ENCODE data around the gene IDE.
"Not testable (repeated sequence)": the region's sequence is repeated elsewhere in the genome, so short reads cannot be mapped to it uniquely, and the experiment has no call there.

IDE gene

GRCh38 chr10:92470026-92470425, 103.9 kb downstream of the IDE start:
- Histone ChIP-seq H3K36me3 (ENCODE audit: control insufficient read depth in 2 of 2, insufficient read depth in 2 of 2, low read length in 2 of 2) (peaks cover 30 to 31% of the 10 kb centered on the region in 2 donors), H3K4me3 (ENCODE audit: low read length in 2 of 2) (no peak overlapping the region)

GRCh38 chr10:92464364-92464763, 109.5 kb downstream of the IDE start:
- Histone ChIP-seq H3K36me3 (ENCODE audit: control insufficient read depth in 2 of 2, insufficient read depth in 2 of 2, low read length in 2 of 2) (peaks cover 47 to 54% of the 10 kb centered on the region in 2 donors), H3K4me1 (ENCODE audit: control insufficient read depth in 2 of 2, insufficient read depth in 2 of 2, low read length in 2 of 2) (no peaks in the 10 kb centered on the region), H3K27me3 (ENCODE audit: control insufficient read depth in 2 of 2, insufficient read depth in 2 of 2, low read length in 2 of 2) (no peaks in the 10 kb centered on the region), H3K9me3 (ENCODE audit: control insufficient read depth in 2 of 2, low read length in 2 of 2) (no peaks in the 10 kb centered on the region), H3K4me3 (ENCODE audit: low read length in 2 of 2) (no peak overlapping the region), H3K27ac (ENCODE audit: low read depth in 2 of 2, low read length in 2 of 2) (no peak overlapping the region), H3K9ac (ENCODE audit: low read depth in 1 of 2, low read length in 2 of 2) (no peak overlapping the region)

More at GRCh38 chr10:92470026-92470425, 103.9 kb downstream of the IDE start:
- H3K27ac ChIP-seq (ENCODE audit: low read depth in 2 of 2, low read length in 2 of 2) = no peak overlapping the region
- H3K9me3 ChIP-seq (ENCODE audit: control insufficient read depth in 2 of 2, low read length in 2 of 2) = no peaks in the 10 kb centered on the region
- H3K9ac ChIP-seq (ENCODE audit: low read depth in 1 of 2, low read length in 2 of 2) = no peak overlapping the region
- H3K4me1 ChIP-seq (ENCODE audit: control insufficient read depth in 2 of 2, insufficient read depth in 2 of 2, low read length in 2 of 2) = no peaks in the 10 kb centered on the region
- no peaks in the 10 kb centered on the region for H3K27me3 ChIP-seq (ENCODE audit: control insufficient read depth in 2 of 2, insufficient read depth in 2 of 2, low read length in 2 of 2)

GRCh38 chr10:92463582-92463981, 110.3 kb downstream of the IDE start:
- Histone ChIP-seq H3K9ac (ENCODE audit: low read depth in 1 of 2, low read length in 2 of 2) (no peak overlapping the region), H3K9me3 (ENCODE audit: control insufficient read depth in 2 of 2, low read length in 2 of 2) (no peaks in the 10 kb centered on the region), H3K36me3 (ENCODE audit: control insufficient read depth in 2 of 2, insufficient read depth in 2 of 2, low read length in 2 of 2) (peaks cover 46 to 47% of the 10 kb centered on the region in 2 donors), H3K27me3 (ENCODE audit: control insufficient read depth in 2 of 2, insufficient read depth in 2 of 2, low read length in 2 of 2) (no peaks in the 10 kb centered on the region), H3K4me1 (ENCODE audit: control insufficient read depth in 2 of 2, insufficient read depth in 2 of 2, low read length in 2 of 2) (no peaks in the 10 kb centered on the region), H3K27ac (ENCODE audit: low read depth in 2 of 2, low read length in 2 of 2) (no peak overlapping the region), H3K4me3 (ENCODE audit: low read length in 2 of 2) (no peak overlapping the region)

GRCh38 chr10:92454955-92455354, 118.9 kb downstream of the IDE start:
- H3K9me3 ChIP-seq (ENCODE audit: control insufficient read depth in 2 of 2, low read length in 2 of 2); H3K9ac ChIP-seq (ENCODE audit: low read depth in 1 of 2, low read length in 2 of 2); H3K27me3 ChIP-seq (ENCODE audit: control insufficient read depth in 2 of 2, insufficient read depth in 2 of 2, low read length in 2 of 2); H3K4me1 ChIP-seq (ENCODE audit: control insufficient read depth in 2 of 2, insufficient read depth in 2 of 2, low read length in 2 of 2); H3K4me3 ChIP-seq (ENCODE audit: low read length in 2 of 2); H3K27ac ChIP-seq (ENCODE audit: low read depth in 2 of 2, low read length in 2 of 2): not testable (repeated sequence)
- H3K36me3 ChIP-seq (ENCODE audit: control insufficient read depth in 2 of 2, insufficient read depth in 2 of 2, low read length in 2 of 2) = peaks cover 27 to 36% of the 10 kb centered on the region in 2 donors

- Histone ChIP-seq H3K4me1 (ENCODE audit: control insufficient read depth in 2 of 2, insufficient read depth in 2 of 2, low read length in 2 of 2) (no peaks in the 10 kb centered on the region), H3K27me3 (ENCODE audit: control insufficient read depth in 2 of 2, insufficient read depth in 2 of 2, low read length in 2 of 2) (no peaks in the 10 kb centered on the region), H3K27ac (ENCODE audit: low read depth in 2 of 2, low read length in 2 of 2) (no peak overlapping the region), H3K4me3 (ENCODE audit: low read length in 2 of 2) (no peak overlapping the region), H3K9ac (ENCODE audit: low read depth in 1 of 2, low read length in 2 of 2) (no peak overlapping the region), H3K9me3 (ENCODE audit: control insufficient read depth in 2 of 2, low read length in 2 of 2) (no peaks in the 10 kb centered on the region), H3K36me3 (ENCODE audit: control insufficient read depth in 2 of 2, insufficient read depth in 2 of 2, low read length in 2 of 2) (peaks cover 19 to 30% of the 10 kb centered on the region in 2 donors)
These were observed 121.6 kb downstream of the IDE start for GRCh38 chr10:92452313-92452712.

- Histone ChIP-seq H3K27ac (ENCODE audit: low read depth in 2 of 2, low read length in 2 of 2) (no peak overlapping the region), H3K9ac (ENCODE audit: low read depth in 1 of 2, low read length in 2 of 2) (no peak overlapping the region), H3K9me3 (ENCODE audit: control insufficient read depth in 2 of 2, low read length in 2 of 2) (no peaks in the 10 kb centered on the region), H3K36me3 (ENCODE audit: control insufficient read depth in 2 of 2, insufficient read depth in 2 of 2, low read length in 2 of 2) (peaks cover 19 to 25% of the 10 kb centered on the region in 2 donors), H3K4me3 (ENCODE audit: low read length in 2 of 2) (no peak overlapping the region), H3K27me3 (ENCODE audit: control insufficient read depth in 2 of 2, insufficient read depth in 2 of 2, low read length in 2 of 2) (no peaks in the 10 kb centered on the region), H3K4me1 (ENCODE audit: control insufficient read depth in 2 of 2, insufficient read depth in 2 of 2, low read length in 2 of 2) (no peaks in the 10 kb centered on the region)
These were observed 122.5 kb downstream of the IDE start for GRCh38 chr10:92451431-92451830.

- Histone ChIP-seq H3K27me3 (ENCODE audit: control insufficient read depth in 2 of 2, insufficient read depth in 2 of 2, low read length in 2 of 2) (no peaks in the 10 kb centered on the region), H3K9ac (ENCODE audit: low read depth in 1 of 2, low read length in 2 of 2) (no peak overlapping the region), H3K4me3 (ENCODE audit: low read length in 2 of 2) (no peak overlapping the region), H3K4me1 (ENCODE audit: control insufficient read depth in 2 of 2, insufficient read depth in 2 of 2, low read length in 2 of 2) (no peaks in the 10 kb centered on the region), H3K27ac (ENCODE audit: low read depth in 2 of 2, low read length in 2 of 2) (no peak overlapping the region), H3K36me3 (ENCODE audit: control insufficient read depth in 2 of 2, insufficient read depth in 2 of 2, low read length in 2 of 2) (peaks cover 17 to 21% of the 10 kb centered on the region in 2 donors), H3K9me3 (ENCODE audit: control insufficient read depth in 2 of 2, low read length in 2 of 2) (no peaks in the 10 kb centered on the region)
These were observed 123.0 kb downstream of the IDE start for GRCh38 chr10:92450896-92451295.

GRCh38 chr10:92440578-92440977, 133.3 kb downstream of the IDE start:
- no peak overlapping the region for H3K27ac ChIP-seq (ENCODE audit: low read depth in 2 of 2, low read length in 2 of 2)
- H3K27me3 ChIP-seq (ENCODE audit: control insufficient read depth in 2 of 2, insufficient read depth in 2 of 2, low read length in 2 of 2) = no peaks in the 10 kb centered on the region
- no peaks in the 10 kb centered on the region for H3K9me3 ChIP-seq (ENCODE audit: control insufficient read depth in 2 of 2, low read length in 2 of 2)
- H3K4me1 ChIP-seq (ENCODE audit: control insufficient read depth in 2 of 2, insufficient read depth in 2 of 2, low read length in 2 of 2) = no peaks in the 10 kb centered on the region
- no peaks in the 10 kb centered on the region for H3K36me3 ChIP-seq (ENCODE audit: control insufficient read depth in 2 of 2, insufficient read depth in 2 of 2, low read length in 2 of 2)
- H3K4me3 ChIP-seq (ENCODE audit: low read length in 2 of 2) = no peak overlapping the region
- no peak overlapping the region for H3K9ac ChIP-seq (ENCODE audit: low read depth in 1 of 2, low read length in 2 of 2)

- Histone ChIP-seq H3K9ac (ENCODE audit: low read depth in 1 of 2, low read length in 2 of 2) (no peak overlapping the region), H3K4me1 (ENCODE audit: control insufficient read depth in 2 of 2, insufficient read depth in 2 of 2, low read length in 2 of 2) (no peaks in the 10 kb centered on the region), H3K27ac (ENCODE audit: low read depth in 2 of 2, low read length in 2 of 2) (no peak overlapping the region), H3K27me3 (ENCODE audit: control insufficient read depth in 2 of 2, insufficient read depth in 2 of 2, low read length in 2 of 2) (no peaks in the 10 kb centered on the region), H3K4me3 (ENCODE audit: low read length in 2 of 2) (no peak overlapping the region), H3K9me3 (ENCODE audit: control insufficient read depth in 2 of 2, low read length in 2 of 2) (no peaks in the 10 kb centered on the region), H3K36me3 (ENCODE audit: control insufficient read depth in 2 of 2, insufficient read depth in 2 of 2, low read length in 2 of 2) (no peaks in the 10 kb centered on the region)
These were observed 135.7 kb downstream of the IDE start for GRCh38 chr10:92438220-92438619.

- Histone ChIP-seq H3K9ac (ENCODE audit: low read depth in 1 of 2, low read length in 2 of 2) (no peak overlapping the region), H3K27me3 (ENCODE audit: control insufficient read depth in 2 of 2, insufficient read depth in 2 of 2, low read length in 2 of 2) (no peaks in the 10 kb centered on the region), H3K36me3 (ENCODE audit: control insufficient read depth in 2 of 2, insufficient read depth in 2 of 2, low read length in 2 of 2) (no peaks in the 10 kb centered on the region), H3K4me1 (ENCODE audit: control insufficient read depth in 2 of 2, insufficient read depth in 2 of 2, low read length in 2 of 2) (no peaks in the 10 kb centered on the region), H3K27ac (ENCODE audit: low read depth in 2 of 2, low read length in 2 of 2) (no peak overlapping the region), H3K4me3 (ENCODE audit: low read length in 2 of 2) (no peak overlapping the region), H3K9me3 (ENCODE audit: control insufficient read depth in 2 of 2, low read length in 2 of 2) (no peaks in the 10 kb centered on the region)
These were observed 137.3 kb downstream of the IDE start for GRCh38 chr10:92436611-92437010.

- not testable (repeated sequence) for H3K27me3 ChIP-seq (ENCODE audit: control insufficient read depth in 2 of 2, insufficient read depth in 2 of 2, low read length in 2 of 2); H3K27ac ChIP-seq (ENCODE audit: low read depth in 2 of 2, low read length in 2 of 2); H3K36me3 ChIP-seq (ENCODE audit: control insufficient read depth in 2 of 2, insufficient read depth in 2 of 2, low read length in 2 of 2); H3K4me1 ChIP-seq (ENCODE audit: control insufficient read depth in 2 of 2, insufficient read depth in 2 of 2, low read length in 2 of 2); H3K4me3 ChIP-seq (ENCODE audit: low read length in 2 of 2); H3K9ac ChIP-seq (ENCODE audit: low read depth in 1 of 2, low read length in 2 of 2); H3K9me3 ChIP-seq (ENCODE audit: control insufficient read depth in 2 of 2, low read length in 2 of 2)
These were observed 137.8 kb downstream of the IDE start for GRCh38 chr10:92436065-92436464.

Data from mucosa of rectum (tissue), 2 donors.